T-helper 1 cell treated with Interleukin-12 subunit alpha and Interleukin-12 subunit beta and Interleukin-4 antibody, amounts not matched to agents 30 μg/mL and 1 μg/mL, for 36 hours (primary cell): Measurements from ENCODE around the gene ETNK1.
A peak's percentile ranks its signal among the peaks of the same experiment; 100 is the strongest.

ENCODE experiments used
- H3K27ac Mint-ChIP-seq: one replicate; pipeline ENCODE4 v1.8.0; 2021; ENCODE audit warnings: mild to moderate bottlenecking, mixed read lengths
- H3K27me3 Mint-ChIP-seq: one replicate; pipeline ENCODE4 v1.8.0; 2021; ENCODE audit warnings: low read depth, mixed read lengths
- H3K36me3 Mint-ChIP-seq: one replicate; pipeline ENCODE4 v1.8.0; 2021; ENCODE audit warnings: low read depth, mixed read lengths
- H3K4me1 Mint-ChIP-seq: one replicate; pipeline ENCODE4 v1.8.0; 2021; ENCODE audit warnings: low read depth, mixed read lengths
- H3K4me3 Mint-ChIP-seq: one replicate; pipeline ENCODE4 v1.8.0; 2021; ENCODE audit warnings: mild to moderate bottlenecking, moderate library complexity, mixed read lengths
- H3K9me3 Mint-ChIP-seq: one replicate; pipeline ENCODE4 v1.8.0; 2021; ENCODE audit warnings: mixed read lengths

The ETNK1 gene

GRCh38 chr12:22656376-22656775 lies 31.4 kb downstream of the ETNK1 start:
- no peaks in the 10 kb centered on the region for H3K27me3 Mint-ChIP-seq
- no peak overlapping the region for H3K27ac Mint-ChIP-seq
- H3K4me1 Mint-ChIP-seq, result peaks cover 9% of the 10 kb centered on the region
- H3K9me3 Mint-ChIP-seq, result no peaks in the 10 kb centered on the region
- peaks cover 25% of the 10 kb centered on the region for H3K36me3 Mint-ChIP-seq
- H3K4me3 Mint-ChIP-seq, result no peak overlapping the region

GRCh38 chr12:22656831-22657230 lies 31.9 kb downstream of the ETNK1 start:
- no peaks in the 10 kb centered on the region for H3K27me3 Mint-ChIP-seq
- H3K4me1 Mint-ChIP-seq, result peaks cover 9% of the 10 kb centered on the region
- H3K9me3 Mint-ChIP-seq, result no peaks in the 10 kb centered on the region
- no peak overlapping the region for H3K4me3 Mint-ChIP-seq
- peaks cover 21% of the 10 kb centered on the region for H3K36me3 Mint-ChIP-seq
- no peak overlapping the region for H3K27ac Mint-ChIP-seq

DNA sequence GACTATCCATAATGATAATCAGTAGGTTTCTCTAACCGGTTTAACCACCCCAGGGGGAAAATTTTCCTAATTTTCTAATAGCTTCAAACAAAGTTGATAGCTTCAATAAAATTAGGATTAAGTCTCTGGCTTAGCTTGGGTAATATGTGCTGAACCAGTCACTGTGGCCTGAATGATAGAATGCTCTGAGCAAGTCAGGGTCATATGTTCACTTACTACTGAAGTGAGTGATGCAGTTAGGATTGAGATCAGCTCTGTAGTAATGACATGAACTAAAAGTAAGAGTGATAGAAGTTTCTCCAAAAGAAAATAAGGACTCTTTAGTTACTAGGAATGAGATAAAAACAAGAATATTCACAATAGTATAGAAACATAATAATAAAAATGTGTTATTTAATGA lies 32.6 kb downstream of the ETNK1 start:
- Mint-ChIP-seq H3K36me3 (peaks cover 21% of the 10 kb centered on the region), H3K27me3 (no peaks in the 10 kb centered on the region), H3K4me3 (no peak overlapping the region), H3K27ac (no peak overlapping the region), H3K9me3 (no peaks in the 10 kb centered on the region), H3K4me1 (peaks cover 9% of the 10 kb centered on the region)

DNA sequence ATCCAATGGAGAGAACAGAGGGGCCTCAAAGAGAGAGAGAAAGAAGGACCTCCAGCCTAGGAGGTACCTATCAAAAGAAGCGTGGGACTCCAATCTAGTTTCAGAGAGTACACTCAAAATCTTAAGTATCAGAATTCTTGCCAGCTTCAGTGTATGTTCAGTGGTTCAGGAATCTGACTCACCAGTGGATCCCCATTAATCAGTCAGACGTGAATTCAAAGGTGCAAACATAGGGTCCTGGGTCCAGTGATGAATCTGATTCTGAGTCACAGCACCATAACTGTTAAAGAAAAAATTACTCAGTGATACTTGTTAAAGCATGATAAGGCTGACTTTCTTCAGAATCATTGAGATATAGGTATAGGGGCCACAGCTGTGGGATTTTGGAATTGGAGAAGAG lies 33.2 kb downstream of the ETNK1 start:
- peaks cover 18% of the 10 kb centered on the region for H3K36me3 Mint-ChIP-seq
- no peak overlapping the region for H3K27ac Mint-ChIP-seq
- H3K4me1 Mint-ChIP-seq, result peaks cover 7% of the 10 kb centered on the region
- H3K9me3 Mint-ChIP-seq, result no peaks in the 10 kb centered on the region
- no peak overlapping the region for H3K4me3 Mint-ChIP-seq
- no peaks in the 10 kb centered on the region for H3K27me3 Mint-ChIP-seq

GRCh38 chr12:22662356-22662755 lies 37.4 kb downstream of the ETNK1 start:
- no peak overlapping the region for H3K27ac Mint-ChIP-seq
- H3K27me3 Mint-ChIP-seq, result no peaks in the 10 kb centered on the region
- peaks cover 12% of the 10 kb centered on the region for H3K4me1 Mint-ChIP-seq
- H3K4me3 Mint-ChIP-seq, result no peak overlapping the region
- no peaks in the 10 kb centered on the region for H3K9me3 Mint-ChIP-seq
- H3K36me3 Mint-ChIP-seq, result peaks cover 17% of the 10 kb centered on the region

GRCh38 chr12:22665476-22665875 lies 40.5 kb downstream of the ETNK1 start:
- no peak overlapping the region for H3K4me3 Mint-ChIP-seq
- H3K27me3 Mint-ChIP-seq, result no peaks in the 10 kb centered on the region
- no peak overlapping the region for H3K27ac Mint-ChIP-seq
- H3K4me1 Mint-ChIP-seq, result peaks cover 9% of the 10 kb centered on the region
- peaks cover 15% of the 10 kb centered on the region for H3K36me3 Mint-ChIP-seq
- no peaks in the 10 kb centered on the region for H3K9me3 Mint-ChIP-seq

GRCh38 chr12:22667122-22667521 lies 42.2 kb downstream of the ETNK1 start:
- H3K27ac Mint-ChIP-seq, result no peak overlapping the region
- no peaks in the 10 kb centered on the region for H3K27me3 Mint-ChIP-seq
- peaks cover 7% of the 10 kb centered on the region for H3K4me1 Mint-ChIP-seq
- no peak overlapping the region for H3K4me3 Mint-ChIP-seq
- H3K36me3 Mint-ChIP-seq, result peaks cover 11% of the 10 kb centered on the region
- no peaks in the 10 kb centered on the region for H3K9me3 Mint-ChIP-seq

GRCh38 chr12:22668441-22668840 lies 43.5 kb downstream of the ETNK1 start:
- H3K27me3 Mint-ChIP-seq, result no peaks in the 10 kb centered on the region
- peaks cover 7% of the 10 kb centered on the region for H3K4me1 Mint-ChIP-seq
- no peaks in the 10 kb centered on the region for H3K9me3 Mint-ChIP-seq
- H3K36me3 Mint-ChIP-seq, result peaks cover 13% of the 10 kb centered on the region
- H3K27ac Mint-ChIP-seq, result no peak overlapping the region
- no peak overlapping the region for H3K4me3 Mint-ChIP-seq

DNA sequence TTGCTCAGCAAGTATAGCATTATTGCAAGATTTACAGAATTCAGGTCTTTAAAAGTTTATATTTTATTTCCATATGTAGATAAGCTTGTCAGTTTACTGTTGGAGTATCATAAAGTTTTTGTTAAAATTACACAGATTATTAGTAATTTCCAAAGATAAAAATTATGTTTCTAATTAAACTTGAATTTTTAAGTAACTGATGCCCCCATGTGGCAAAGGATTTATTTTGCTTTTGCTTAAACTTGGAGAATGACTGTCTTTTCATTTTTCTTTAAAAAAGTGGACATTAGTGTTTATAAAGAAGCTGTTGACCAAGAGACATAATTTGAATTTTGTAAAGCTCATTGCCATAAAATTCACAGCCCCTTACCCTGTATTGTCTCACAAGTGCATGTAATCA lies 45.8 kb downstream of the ETNK1 start:
- no peak overlapping the region for H3K27ac Mint-ChIP-seq
- peaks cover 21% of the 10 kb centered on the region for H3K36me3 Mint-ChIP-seq
- H3K4me1 Mint-ChIP-seq, result peaks cover 7% of the 10 kb centered on the region
- H3K27me3 Mint-ChIP-seq, result no peaks in the 10 kb centered on the region
- no peaks in the 10 kb centered on the region for H3K9me3 Mint-ChIP-seq
- H3K4me3 Mint-ChIP-seq, result no peak overlapping the region

DNA sequence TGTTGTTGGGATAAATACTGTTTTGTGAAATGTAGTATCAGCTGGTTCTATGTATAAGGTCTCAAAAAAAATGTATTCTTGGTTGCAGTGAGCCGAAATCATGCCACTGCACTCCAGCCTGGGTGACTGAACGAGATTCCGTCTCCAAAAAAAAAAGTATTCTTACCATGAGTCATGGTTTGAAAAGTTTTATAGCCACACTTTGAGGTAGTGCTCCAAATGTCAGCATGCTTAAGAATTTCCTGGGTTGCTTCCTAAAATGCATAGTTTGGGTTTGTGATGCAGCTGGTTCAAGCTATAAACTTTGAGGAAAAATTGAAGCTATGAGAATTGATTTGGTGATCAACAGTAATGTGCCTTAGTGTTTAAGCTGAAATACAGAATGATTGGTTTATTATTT lies 48.0 kb downstream of the ETNK1 start:
- no peak overlapping the region for H3K4me3 Mint-ChIP-seq
- no peaks in the 10 kb centered on the region for H3K27me3 Mint-ChIP-seq
- peaks cover 34% of the 10 kb centered on the region for H3K36me3 Mint-ChIP-seq
- no peaks in the 10 kb centered on the region for H3K9me3 Mint-ChIP-seq
- no peak overlapping the region for H3K27ac Mint-ChIP-seq
- H3K4me1 Mint-ChIP-seq, result no peaks in the 10 kb centered on the region

- Mint-ChIP-seq H3K4me3 (no peak overlapping the region), H3K9me3 (no peaks in the 10 kb centered on the region), H3K27ac (no peak overlapping the region), H3K36me3 (peaks cover 51% of the 10 kb centered on the region), H3K4me1 (peaks cover 2% of the 10 kb centered on the region), H3K27me3 (no peaks in the 10 kb centered on the region)
Observed at GRCh38 chr12:22677781-22678574, 53.0 kb downstream of the ETNK1 start.

- Mint-ChIP-seq H3K36me3 (peaks cover 40% of the 10 kb centered on the region), H3K9me3 (no peaks in the 10 kb centered on the region), H3K4me3 (no peak overlapping the region), H3K27ac (no peak overlapping the region), H3K27me3 (no peaks in the 10 kb centered on the region), H3K4me1 (peaks cover 17% of the 10 kb centered on the region)
Observed at GRCh38 chr12:22682663-22683062, 57.7 kb downstream of the ETNK1 start.

GRCh38 chr12:22683131-22683530 lies 58.2 kb downstream of the ETNK1 start:
- no peaks in the 10 kb centered on the region for H3K9me3 Mint-ChIP-seq

GRCh38 chr12:22684140-22685118 lies 59.5 kb downstream of the ETNK1 start:
- H3K9me3 Mint-ChIP-seq, result no peaks in the 10 kb centered on the region
- peak overlapping the region; percentile 41 for H3K27ac Mint-ChIP-seq
- peaks cover 23% of the 10 kb centered on the region for H3K36me3 Mint-ChIP-seq

More at GRCh38 chr12:22683131-22683530, 58.2 kb downstream of the ETNK1 start:
- H3K27me3 Mint-ChIP-seq, result no peaks in the 10 kb centered on the region
- peaks cover 36% of the 10 kb centered on the region for H3K36me3 Mint-ChIP-seq
- H3K4me1 Mint-ChIP-seq, result peaks cover 18% of the 10 kb centered on the region
- no peak overlapping the region for H3K4me3 Mint-ChIP-seq
- no peak overlapping the region for H3K27ac Mint-ChIP-seq

GRCh38 chr12:22686193-22686592 lies 61.2 kb downstream of the ETNK1 start:
- H3K9me3 Mint-ChIP-seq, result no peaks in the 10 kb centered on the region
- H3K36me3 Mint-ChIP-seq, result peaks cover 17% of the 10 kb centered on the region
- H3K27me3 Mint-ChIP-seq, result no peaks in the 10 kb centered on the region
- no peak overlapping the region for H3K4me3 Mint-ChIP-seq
- peaks cover 19% of the 10 kb centered on the region for H3K4me1 Mint-ChIP-seq
- H3K27ac Mint-ChIP-seq, result no peak overlapping the region

More at GRCh38 chr12:22684140-22685118, 59.5 kb downstream of the ETNK1 start:
- no peak overlapping the region for H3K4me3 Mint-ChIP-seq
- H3K27me3 Mint-ChIP-seq, result no peaks in the 10 kb centered on the region
- peaks cover 20% of the 10 kb centered on the region for H3K4me1 Mint-ChIP-seq
